Measurements from ENCODE around the gene FKBP7. TPM values are rescaled to one million over a fixed set of nuclear protein-coding genes. Genes with fewer than 3 reads are reported as not detected.

Gene FKBP7
- total and polyA plus RNA-seq, 2 of the 13 experiments (the other 11 are each of a cell fraction or from before 2014, with no cell fraction given): 12.4 to 14.8 TPM

DNA sequence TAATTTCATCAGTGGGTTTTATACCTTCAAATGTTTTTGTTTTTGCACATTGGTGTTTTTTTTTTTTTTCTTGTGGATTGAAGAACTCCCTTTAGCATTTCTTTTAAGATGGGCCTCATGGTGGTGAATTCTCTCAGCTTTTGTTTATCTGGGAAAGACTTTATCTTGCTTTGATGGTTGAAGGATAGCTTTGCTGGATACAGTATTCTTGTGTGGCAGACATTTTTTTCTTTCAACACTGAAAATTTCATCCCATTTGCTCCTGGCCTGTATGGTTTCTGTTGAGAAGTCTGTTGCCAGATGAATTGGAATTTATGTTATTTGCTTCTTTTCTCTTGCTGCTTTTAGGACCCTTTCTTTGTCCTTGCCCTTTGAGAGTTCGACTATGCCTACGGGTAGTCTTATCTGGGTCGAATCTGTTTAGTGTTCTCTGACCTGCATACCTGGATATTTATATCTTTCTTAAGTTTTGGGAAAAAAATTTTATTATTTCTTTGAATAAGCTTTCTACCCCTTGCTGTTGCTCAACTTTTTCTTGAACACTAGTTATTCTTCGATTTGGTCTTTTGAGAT, 53.1 kb downstream of the FKBP7 start:
- Histone ChIP-seq H3K4me3 (replicated peaks in 1 of 3; ENCODE audit: insufficient read depth in 1 of 3, low read depth in 2 of 3, low read length in 3 of 3) (no peak overlapping the region), H3K27ac (ENCODE audit: extremely low read length, insufficient read depth, low read length) (no peak overlapping the region), H4K20me1 (ENCODE audit: insufficient read depth, low read length) (no peaks in the 10 kb centered on the region), H3K9ac (ENCODE audit: insufficient read depth, low read depth, low read length) (no peak overlapping the region), H3K79me2 (ENCODE audit: insufficient read depth, low read length) (no peaks in the 10 kb centered on the region), H3K4me2 (ENCODE audit: low read depth, low read length) (no peak overlapping the region), H2AFZ (ENCODE audit: low read length) (no peak overlapping the region), H3K9me3 (ENCODE audit: low read length) (peaks cover 7% of the 10 kb centered on the region; the same call in 1 of the 2 replicates), H3K27me3 (ENCODE audit: control insufficient read depth in 1 of 2, insufficient read depth in 2 of 2, low read length in 2 of 2) (no peaks in the 10 kb centered on the region), H3K36me3 (replicated peaks in 1 of 2; ENCODE audit: control insufficient read depth in 1 of 2, insufficient read depth in 2 of 2, low read length in 2 of 2) (no peaks in the 10 kb centered on the region), H3K4me1 (ENCODE audit: insufficient read depth, low read length) (peaks cover 25% of the 10 kb centered on the region)
- WGBS (ENCODE audit: low lambda C conversion rate): 72% methylated on average over 4 of the region's 4 CpGs
- FAIRE-seq (no peak), DNase-seq (ENCODE audit: low spot score) (no peak), ATAC-seq (no peak)
- in situ Hi-C loops (cut with HindIII; ENCODE audit: extremely low pct_ligation_motif_present, low pct_unique_long_range_greater_than_20kb) (no loop called here), intact Hi-C loops (cut with micrococcal nuclease; ENCODE audit: unreplicated experiment) (no loop called here)
- TF ChIP-seq ZNF343 (CRISPR knock-in tag; IDR thresholded peaks at IDR 0.05): no peak
- TF ChIP-seq FLYWCH1 (CRISPR knock-in tag; IDR thresholded peaks at IDR 0.05): no peak
- TF ChIP-seq, protein P1, sequence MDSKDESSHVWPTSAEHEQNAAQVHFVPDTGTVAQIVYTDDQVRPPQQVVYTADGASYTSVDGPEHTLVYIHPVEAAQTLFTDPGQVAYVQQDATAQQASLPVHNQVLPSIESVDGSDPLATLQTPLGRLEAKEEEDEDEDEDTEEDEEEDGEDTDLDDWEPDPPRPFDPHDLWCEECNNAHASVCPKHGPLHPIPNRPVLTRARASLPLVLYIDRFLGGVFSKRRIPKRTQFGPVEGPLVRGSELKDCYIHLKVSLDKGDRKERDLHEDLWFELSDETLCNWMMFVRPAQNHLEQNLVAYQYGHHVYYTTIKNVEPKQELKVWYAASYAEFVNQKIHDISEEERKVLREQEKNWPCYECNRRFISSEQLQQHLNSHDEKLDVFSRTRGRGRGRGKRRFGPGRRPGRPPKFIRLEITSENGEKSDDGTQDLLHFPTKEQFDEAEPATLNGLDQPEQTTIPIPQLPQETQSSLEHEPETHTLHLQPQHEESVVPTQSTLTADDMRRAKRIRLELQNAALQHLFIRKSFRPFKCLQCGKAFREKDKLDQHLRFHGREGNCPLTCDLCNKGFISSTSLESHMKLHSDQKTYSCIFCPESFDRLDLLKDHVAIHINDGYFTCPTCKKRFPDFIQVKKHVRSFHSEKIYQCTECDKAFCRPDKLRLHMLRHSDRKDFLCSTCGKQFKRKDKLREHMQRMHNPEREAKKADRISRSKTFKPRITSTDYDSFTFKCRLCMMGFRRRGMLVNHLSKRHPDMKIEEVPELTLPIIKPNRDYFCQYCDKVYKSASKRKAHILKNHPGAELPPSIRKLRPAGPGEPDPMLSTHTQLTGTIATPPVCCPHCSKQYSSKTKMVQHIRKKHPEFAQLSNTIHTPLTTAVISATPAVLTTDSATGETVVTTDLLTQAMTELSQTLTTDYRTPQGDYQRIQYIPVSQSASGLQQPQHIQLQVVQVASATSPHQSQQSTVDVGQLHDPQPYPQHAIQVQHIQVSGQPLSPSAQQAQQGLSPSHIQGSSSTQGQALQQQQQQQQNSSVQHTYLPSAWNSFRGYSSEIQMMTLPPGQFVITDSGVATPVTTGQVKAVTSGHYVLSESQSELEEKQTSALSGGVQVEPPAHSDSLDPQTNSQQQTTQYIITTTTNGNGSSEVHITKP (CRISPR knock-in tag; IDR thresholded peaks at IDR 0.05; ENCODE audit: low read depth): no peak
- no peak for TF ChIP-seq RFXANK (CRISPR knock-in tag; IDR thresholded peaks at IDR 0.05)
- TF ChIP-seq RFXAP (CRISPR knock-in tag; IDR thresholded peaks at IDR 0.05; ENCODE audit: borderline replicate concordance): no peak
- no peak for TF ChIP-seq ZNF619 (CRISPR knock-in tag; IDR thresholded peaks at IDR 0.05)
- TF ChIP-seq PHF21A (CRISPR knock-in tag; IDR thresholded peaks at IDR 0.05): no peak
- TF ChIP-seq ZNF850 (CRISPR knock-in tag; conservative IDR thresholded peaks at IDR 0.05): no peak
- no peak for TF ChIP-seq POLR2AphosphoS2 (IDR thresholded peaks at IDR 0.05; ENCODE audit: low read depth, low read length)
- no peak for TF ChIP-seq NFYC (CRISPR knock-in tag; IDR thresholded peaks at IDR 0.05)
- no peak for TF ChIP-seq ZNF10 (CRISPR knock-in tag; IDR thresholded peaks at IDR 0.05; ENCODE audit: borderline replicate concordance, low read depth)
- no peak for TF ChIP-seq HNF4A (CRISPR knock-in tag; IDR thresholded peaks at IDR 0.05)
- TF ChIP-seq, protein P2, sequence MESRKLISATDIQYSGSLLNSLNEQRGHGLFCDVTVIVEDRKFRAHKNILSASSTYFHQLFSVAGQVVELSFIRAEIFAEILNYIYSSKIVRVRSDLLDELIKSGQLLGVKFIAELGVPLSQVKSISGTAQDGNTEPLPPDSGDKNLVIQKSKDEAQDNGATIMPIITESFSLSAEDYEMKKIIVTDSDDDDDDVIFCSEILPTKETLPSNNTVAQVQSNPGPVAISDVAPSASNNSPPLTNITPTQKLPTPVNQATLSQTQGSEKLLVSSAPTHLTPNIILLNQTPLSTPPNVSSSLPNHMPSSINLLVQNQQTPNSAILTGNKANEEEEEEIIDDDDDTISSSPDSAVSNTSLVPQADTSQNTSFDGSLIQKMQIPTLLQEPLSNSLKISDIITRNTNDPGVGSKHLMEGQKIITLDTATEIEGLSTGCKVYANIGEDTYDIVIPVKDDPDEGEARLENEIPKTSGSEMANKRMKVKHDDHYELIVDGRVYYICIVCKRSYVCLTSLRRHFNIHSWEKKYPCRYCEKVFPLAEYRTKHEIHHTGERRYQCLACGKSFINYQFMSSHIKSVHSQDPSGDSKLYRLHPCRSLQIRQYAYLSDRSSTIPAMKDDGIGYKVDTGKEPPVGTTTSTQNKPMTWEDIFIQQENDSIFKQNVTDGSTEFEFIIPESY (CRISPR knock-in tag; IDR thresholded peaks at IDR 0.05): no peak
- TF ChIP-seq SRF (IDR thresholded peaks at IDR 0.05; ENCODE audit: low read depth, low read length): no peak
- no peak for TF ChIP-seq KAT8 (CRISPR knock-in tag; IDR thresholded peaks at IDR 0.05)
- TF ChIP-seq, protein P3, sequence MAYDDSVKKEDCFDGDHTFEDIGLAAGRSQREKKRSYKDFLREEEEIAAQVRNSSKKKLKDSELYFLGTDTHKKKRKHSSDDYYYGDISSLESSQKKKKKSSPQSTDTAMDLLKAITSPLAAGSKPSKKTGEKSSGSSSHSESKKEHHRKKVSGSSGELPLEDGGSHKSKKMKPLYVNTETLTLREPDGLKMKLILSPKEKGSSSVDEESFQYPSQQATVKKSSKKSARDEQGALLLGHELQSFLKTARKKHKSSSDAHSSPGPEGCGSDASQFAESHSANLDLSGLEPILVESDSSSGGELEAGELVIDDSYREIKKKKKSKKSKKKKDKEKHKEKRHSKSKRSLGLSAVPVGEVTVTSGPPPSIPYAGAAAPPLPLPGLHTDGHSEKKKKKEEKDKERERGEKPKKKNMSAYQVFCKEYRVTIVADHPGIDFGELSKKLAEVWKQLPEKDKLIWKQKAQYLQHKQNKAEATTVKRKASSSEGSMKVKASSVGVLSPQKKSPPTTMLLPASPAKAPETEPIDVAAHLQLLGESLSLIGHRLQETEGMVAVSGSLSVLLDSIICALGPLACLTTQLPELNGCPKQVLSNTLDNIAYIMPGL (CRISPR knock-in tag; IDR thresholded peaks at IDR 0.05; ENCODE audit: borderline replicate concordance in 1 of 2, low read depth in 1 of 2): no peak
- no peak for TF ChIP-seq ATF7-NPFF (CRISPR knock-in tag; IDR thresholded peaks at IDR 0.05; ENCODE audit: low read depth)
- TF ChIP-seq ZNF879 (CRISPR knock-in tag; IDR thresholded peaks at IDR 0.05): no peak
- no TSS peak for BruUV-seq (replicated peaks)
- CTCF ChIA-PET (ENCODE audit: low intra/inter-chr PET ratio, low total read pairs): no interaction called here
- POLR2A ChIA-PET: interaction anchor here (1.7 kb wide), 1 partner anchor 26 kb away, joined by 5 read pairs; the partner anchor contains the start of genes PJVK and PRKRA
